ENCODE data around the gene IFFO2. TPM values are rescaled to one million over a fixed set of nuclear protein-coding genes. Genes with fewer than 3 reads are reported as not detected.

Gene IFFO2
- total and polyA plus RNA-seq, 12 donors: 5.9 to 23.4 (median 15.8) TPM

- intact Hi-C loops (cut with DNase I): no loop called here
- 61 to 87% (median 66%) methylated on average over 11 to 16 of the region's 16 CpGs for WGBS, 4 donors
- peak overlapping the region; percentile 55 to 90 (median 83) for H3K27ac ChIP-seq
- no peak overlapping the region for H3K4me3 ChIP-seq
- DNase-seq: no peak
- H3K4me1 ChIP-seq (replicated peaks in 1 of 2): peaks cover 26 to 44% of the 10 kb centered on the region in 2 donors
- H3K27me3 ChIP-seq: no peaks in the 10 kb centered on the region
- H3K9me3 ChIP-seq (replicated peaks in 1 of 3): no peaks in the 10 kb centered on the region
- TF ChIP-seq, protein P1, sequence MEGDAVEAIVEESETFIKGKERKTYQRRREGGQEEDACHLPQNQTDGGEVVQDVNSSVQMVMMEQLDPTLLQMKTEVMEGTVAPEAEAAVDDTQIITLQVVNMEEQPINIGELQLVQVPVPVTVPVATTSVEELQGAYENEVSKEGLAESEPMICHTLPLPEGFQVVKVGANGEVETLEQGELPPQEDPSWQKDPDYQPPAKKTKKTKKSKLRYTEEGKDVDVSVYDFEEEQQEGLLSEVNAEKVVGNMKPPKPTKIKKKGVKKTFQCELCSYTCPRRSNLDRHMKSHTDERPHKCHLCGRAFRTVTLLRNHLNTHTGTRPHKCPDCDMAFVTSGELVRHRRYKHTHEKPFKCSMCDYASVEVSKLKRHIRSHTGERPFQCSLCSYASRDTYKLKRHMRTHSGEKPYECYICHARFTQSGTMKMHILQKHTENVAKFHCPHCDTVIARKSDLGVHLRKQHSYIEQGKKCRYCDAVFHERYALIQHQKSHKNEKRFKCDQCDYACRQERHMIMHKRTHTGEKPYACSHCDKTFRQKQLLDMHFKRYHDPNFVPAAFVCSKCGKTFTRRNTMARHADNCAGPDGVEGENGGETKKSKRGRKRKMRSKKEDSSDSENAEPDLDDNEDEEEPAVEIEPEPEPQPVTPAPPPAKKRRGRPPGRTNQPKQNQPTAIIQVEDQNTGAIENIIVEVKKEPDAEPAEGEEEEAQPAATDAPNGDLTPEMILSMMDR (IDR thresholded peaks at IDR 0.05): no peak
- TF ChIP-seq POLR2A (IDR thresholded peaks at IDR 0.05): no peak
- no peaks in the 10 kb centered on the region for H3K36me3 ChIP-seq (replicated peaks in 1 of 2)
Measured at GRCh38 chr1:18927082-18927653, 29.3 kb downstream of the IFFO2 start.

DNA sequence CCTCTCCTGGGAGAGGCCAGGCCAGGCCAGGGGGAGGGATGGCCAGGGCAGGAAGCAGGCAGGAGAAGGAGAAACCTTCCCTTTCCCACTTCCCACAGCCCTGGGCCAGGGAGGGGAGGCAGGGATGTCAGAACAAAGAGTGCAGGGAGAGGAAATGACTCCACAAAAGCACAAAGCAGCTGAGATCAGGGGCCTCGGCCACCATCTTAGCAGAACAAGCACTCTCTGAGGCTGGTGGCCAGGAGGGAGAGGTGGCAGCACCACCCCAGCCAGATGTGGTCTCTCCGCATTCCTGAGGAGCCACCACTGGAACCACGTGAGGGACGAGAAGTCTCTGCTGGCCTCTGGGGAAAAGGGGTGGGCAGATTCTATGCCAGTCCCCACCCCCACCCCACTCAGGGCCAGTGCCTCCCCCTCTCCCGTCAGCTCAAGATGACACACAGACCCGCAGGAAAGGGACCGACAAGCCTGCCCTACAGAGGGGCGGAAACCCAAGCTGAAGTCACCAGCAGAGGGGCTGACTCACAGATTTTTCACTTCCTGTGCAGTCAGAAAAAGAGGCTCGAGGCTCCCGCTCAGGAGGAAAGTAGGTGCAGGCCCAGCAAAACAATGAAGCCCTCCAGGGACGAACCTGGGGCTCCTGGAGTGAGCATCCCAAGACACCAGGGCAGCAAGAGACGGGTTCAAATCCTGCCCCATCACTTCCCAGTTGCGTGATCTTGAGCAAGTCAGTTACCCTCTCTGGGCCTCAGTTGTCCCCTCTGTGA is 30.0 kb downstream of the IFFO2 start:
- H3K4me3 ChIP-seq: no peak overlapping the region
- intact Hi-C loops (cut with DNase I): no loop called here
- peaks cover 33 to 50% of the 10 kb centered on the region in 2 donors for H3K4me1 ChIP-seq (replicated peaks in 1 of 2)

DNA sequence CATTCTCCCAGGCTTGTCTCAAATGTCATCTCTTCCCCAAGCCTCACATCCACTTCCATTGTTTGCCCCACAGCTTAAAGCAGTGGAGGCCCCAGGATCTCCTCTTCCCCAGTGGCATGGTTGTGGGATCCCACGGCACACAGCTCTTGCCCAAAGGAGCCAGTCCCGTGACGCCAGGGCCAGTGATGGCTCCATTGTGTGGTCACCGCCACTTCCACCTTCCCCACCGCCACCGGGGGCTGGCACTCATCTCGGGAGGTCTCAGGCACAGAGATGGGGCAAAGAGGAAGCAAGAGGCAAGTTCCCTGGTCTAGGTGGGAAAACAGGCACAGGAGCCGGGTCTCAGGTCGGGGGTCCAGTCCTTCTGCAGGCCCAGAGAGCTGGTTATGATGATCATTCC is 31.2 kb downstream of the IFFO2 start:
- intact Hi-C loops (cut with DNase I): no loop called here
- Histone ChIP-seq H3K4me3 (no peak overlapping the region), H3K27ac (peak overlapping the region in 1 of 5 donors; percentile 98), H3K9me3 (replicated peaks in 1 of 3) (no peaks in the 10 kb centered on the region), H3K4me1 (replicated peaks in 1 of 2) (peaks cover 33 to 50% of the 10 kb centered on the region in 2 donors), H3K27me3 (no peaks in the 10 kb centered on the region), H3K36me3 (replicated peaks in 1 of 2) (peaks cover 0 to 3% of the 10 kb centered on the region in 2 donors)
- TF ChIP-seq POLR2A (IDR thresholded peaks at IDR 0.05): no peak
- TF ChIP-seq, protein P1 (IDR thresholded peaks at IDR 0.05): no peak
- no peak for DNase-seq
- 89 to 96% (median 93%) methylated on average over 9 of the region's 9 CpGs for WGBS, 4 donors

More for the DNA sequence above, 30.0 kb downstream of the IFFO2 start:
- Histone ChIP-seq H3K27me3 (no peaks in the 10 kb centered on the region), H3K9me3 (replicated peaks in 1 of 3) (no peaks in the 10 kb centered on the region), H3K27ac (peak overlapping the region; percentile 55 to 90 (median 83)), H3K36me3 (replicated peaks in 1 of 2) (no peaks in the 10 kb centered on the region)
- 21 to 42% (median 29%) methylated on average over 8 to 13 of the region's 13 CpGs for WGBS, 4 donors
- DNase-seq: peak; percentile 65 to 90 (median 87)
- TF ChIP-seq, protein P1 (IDR thresholded peaks at IDR 0.05): peak in 1 of 6 experiments; percentile 14
- TF ChIP-seq POLR2A (IDR thresholded peaks at IDR 0.05): peak in 1 of 2 donors; percentile 55

DNA sequence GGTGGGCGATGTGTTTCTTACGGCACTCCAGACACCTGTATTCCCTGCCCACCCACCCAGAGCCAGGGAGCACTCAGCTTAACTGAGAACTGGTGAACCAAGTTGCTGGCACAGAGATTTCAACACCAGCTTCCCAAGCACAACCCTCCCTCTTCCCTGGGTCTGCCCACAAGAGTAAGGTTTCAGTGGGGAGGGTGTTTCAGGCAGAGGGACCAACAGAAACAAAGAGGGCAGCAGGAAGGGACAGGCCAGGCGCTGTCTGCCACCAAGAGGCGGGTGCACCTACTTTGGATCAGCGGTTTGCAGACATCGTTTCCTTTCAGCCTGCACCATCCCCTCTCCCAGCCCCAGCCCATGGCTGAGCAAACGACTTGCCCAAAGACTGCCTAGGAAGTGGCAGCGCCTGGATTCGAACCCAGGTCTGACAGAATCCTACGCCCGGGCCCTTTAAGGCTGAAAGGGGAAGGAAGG is 32.2 kb downstream of the IFFO2 start:
- no peak overlapping the region for H3K4me3 ChIP-seq

More for the DNA sequence above, 32.2 kb downstream of the IFFO2 start:
- Histone ChIP-seq H3K36me3 (replicated peaks in 1 of 2) (peaks cover 0 to 11% of the 10 kb centered on the region in 2 donors), H3K4me1 (replicated peaks in 1 of 2) (peaks cover 33 to 50% of the 10 kb centered on the region in 2 donors), H3K27ac (peak overlapping the region in 4 of 5 donors; percentile 15 to 98 (median 88)), H3K9me3 (replicated peaks in 1 of 3) (no peaks in the 10 kb centered on the region), H3K27me3 (no peaks in the 10 kb centered on the region)
- no peak for DNase-seq
- TF ChIP-seq POLR2A (IDR thresholded peaks at IDR 0.05): no peak
- TF ChIP-seq, protein P1 (IDR thresholded peaks at IDR 0.05): no peak
- intact Hi-C loops (cut with DNase I): no loop called here
- WGBS, 4 donors: 56 to 81% (median 63%) methylated on average over 3 to 11 of the region's 11 CpGs
